Neural cell (in vitro differentiated cells): Measurements from ENCODE around the gene TRIM2. TPM values are rescaled to one million over a fixed set of nuclear protein-coding genes. Genes with fewer than 3 reads are reported as not detected.
A peak's percentile ranks its signal among the peaks of the same experiment; 100 is the strongest.

Experiments
- H2AFZ ChIP-seq: fragments of 200-600, 300-800 bp; sonication (generic), shearing (Covaris generic); 2 replicates; pipeline ENCODE4 v1.6.0; 2014; ENCODE audit warnings: low read depth, mild to moderate bottlenecking, antibody characterized with exemption, low read length, moderate library complexity
- H3F3A ChIP-seq: fragments of 200-600 bp; shearing (Covaris generic); 2 replicates; pipeline ENCODE4 v1.6.1; 2016; ENCODE audit warnings: mild to moderate bottlenecking, moderate library complexity, mixed read lengths, antibody characterized with exemption, low read length; ENCODE audit not compliant: insufficient read depth, poor library complexity, severe bottlenecking
- H3K27ac ChIP-seq: fragments of 200-600, 300-800 bp; sonication (generic), shearing (Covaris generic); 2 replicates; pipeline ENCODE4 v1.5.1; 2014; ENCODE audit warnings: mild to moderate bottlenecking, low read length, moderate library complexity
- H3K27me3 ChIP-seq: fragments of 300-800, 200-600 bp; sonication (generic), shearing (Covaris generic); 2 replicates; pipeline ENCODE4 v1.6.0; 2014; ENCODE audit warnings: mild to moderate bottlenecking, low read depth, low read length, moderate library complexity; ENCODE audit not compliant: insufficient read depth
- H3K36me3 ChIP-seq: fragments of 300-800, 200-600 bp; sonication (generic), shearing (Covaris generic); 2 replicates; pipeline ENCODE4 v1.5.1; 2014; ENCODE audit warnings: mild to moderate bottlenecking, antibody characterized with exemption, low read length, moderate library complexity; ENCODE audit not compliant: insufficient read depth
- H3K4me2 ChIP-seq: fragments of 300-800, 200-600 bp; sonication (generic), shearing (Covaris generic); 2 replicates; pipeline ENCODE4 v1.6.0; 2014; ENCODE audit warnings: mild to moderate bottlenecking, low read length
- H3K4me3 ChIP-seq: fragments of 300-800, 200-600 bp; sonication (generic), shearing (Covaris generic); 2 replicates; pipeline ENCODE4 v1.5.1; 2014; ENCODE audit warnings: mild to moderate bottlenecking, low read length, moderate library complexity
- H3K79me2 ChIP-seq: fragments of 200-600 bp; shearing (Covaris generic); replicated peaks from 2 replicates; pipeline ENCODE4 v1.6.0; 2014; ENCODE audit warnings: mild to moderate bottlenecking, low read length, moderate library complexity; ENCODE audit not compliant: insufficient read depth
- H3K9ac ChIP-seq: fragments of 300-800, 200-600 bp; sonication (generic), shearing (Covaris generic); 2 replicates; pipeline ENCODE4 v1.6.1; 2016; ENCODE audit warnings: mild to moderate bottlenecking, low read length, mixed read lengths
- H3K9me2 ChIP-seq: fragments of 200-600 bp; shearing (Covaris generic); 2 replicates; pipeline ENCODE4 v1.6.1; 2016; ENCODE audit warnings: mild to moderate bottlenecking, low read length, mixed read lengths; ENCODE audit not compliant: insufficient read depth
- H3K9me3 ChIP-seq: fragments of 200-600, 300-800 bp; sonication (generic), shearing (Covaris generic); 2 replicates; pipeline ENCODE4 v1.6.1; 2016; ENCODE audit warnings: mild to moderate bottlenecking, mixed run types, low read length, moderate library complexity, mixed read lengths
- H4K20me1 ChIP-seq: fragments of 200-600 bp; shearing (Covaris generic); 2 replicates; pipeline ENCODE4 v1.6.1; 2016; ENCODE audit warnings: mild to moderate bottlenecking, mixed run types; ENCODE audit not compliant: insufficient read depth
- EP300 ChIP-seq: fragments of 450-650 bp; conservative IDR thresholded peaks from 2 replicates; pipeline ENCODE4 v1.6.1; 2014; ENCODE audit warnings: antibody characterized with exemption, mild to moderate bottlenecking, moderate library complexity; ENCODE audit not compliant: poor library complexity, severe bottlenecking
- EZH2 ChIP-seq: fragments of 200-600, 300-800 bp; shearing (Covaris generic), sonication (generic); IDR thresholded peaks from 2 replicates; pipeline ENCODE4 v1.6.1; 2014; ENCODE audit warnings: antibody characterized with exemption, low read length, borderline replicate concordance, mild to moderate bottlenecking; ENCODE audit not compliant: insufficient read depth, poor library complexity, severe bottlenecking
- MXI1 ChIP-seq: fragments of 450-650 bp; conservative IDR thresholded peaks from 2 replicates; pipeline ENCODE4 v1.6.1; 2014; ENCODE audit warnings: antibody characterized with exemption, mild to moderate bottlenecking; ENCODE audit not compliant: poor library complexity, severe bottlenecking
- POLR2AphosphoS5 ChIP-seq: IDR thresholded peaks from 2 replicates; pipeline ENCODE4 v1.6.1; 2012
- RAD21 ChIP-seq: fragments of 450-650 bp; conservative IDR thresholded peaks from 2 replicates; pipeline ENCODE4 v1.6.1; 2014; ENCODE audit warnings: antibody characterized with exemption, mild to moderate bottlenecking, moderate library complexity
- REST ChIP-seq: IDR thresholded peaks from 2 replicates; pipeline ENCODE4 v1.6.1; 2012; ENCODE audit warnings: borderline replicate concordance
- SMC3 ChIP-seq: fragments of 450-650 bp; conservative IDR thresholded peaks from 2 replicates; pipeline ENCODE4 v1.6.1; 2014; ENCODE audit warnings: antibody characterized with exemption, mild to moderate bottlenecking, moderate library complexity; ENCODE audit not compliant: poor library complexity
- TAF1 ChIP-seq: IDR thresholded peaks from 2 replicates; pipeline ENCODE4 v1.6.1; 2012; ENCODE audit warnings: low read depth
- polyA plus RNA-seq: library from polyadenylated mRNA; depleted of rRNA; stranded (reverse); fragments of >200 nt; gene quantifications from 2 replicates; pipeline ENCODE4 v1.2.3, GENCODE V29; 2014
- TF ChIP-seq, protein P1 (sequence below): fragments of 450-650 bp; IDR thresholded peaks from 2 replicates; pipeline ENCODE4 v1.5.1; 2014; ENCODE audit warnings: antibody characterized with exemption, mild to moderate bottlenecking, moderate library complexity; ENCODE audit not compliant: poor library complexity, severe bottlenecking

Gene TRIM2
- polyA plus RNA-seq, 1 donor from 2014 or later = 261 TPM

GRCh38 chr4:153234885-153235284 lies 30.6 kb downstream of the TRIM2 start:
- H4K20me1 ChIP-seq = no peaks in the 10 kb centered on the region
- no peaks in the 10 kb centered on the region for H3F3A ChIP-seq
- H3K79me2 ChIP-seq = peaks cover 59% of the 10 kb centered on the region
- no peaks in the 10 kb centered on the region for H3K9me3 ChIP-seq
- H2AFZ ChIP-seq = no peak overlapping the region
- H3K4me3 ChIP-seq = peak overlapping the region; percentile 51
- no peak for TF ChIP-seq SMC3
- no peak for TF ChIP-seq POLR2AphosphoS5
- no peak for TF ChIP-seq EP300
- TF ChIP-seq EZH2 = no peak
- TF ChIP-seq MXI1 = no peak
- no peaks in the 10 kb centered on the region for H3K27me3 ChIP-seq
- no peaks in the 10 kb centered on the region for H3K9me2 ChIP-seq
- no peaks in the 10 kb centered on the region for H3K36me3 ChIP-seq
- no peak overlapping the region for H3K4me2 ChIP-seq
- peak overlapping the region; percentile 40 for H3K9ac ChIP-seq
- H3K27ac ChIP-seq = peak overlapping the region; percentile 89

- peaks cover 4% of the 10 kb centered on the region for H3K36me3 ChIP-seq
- TF ChIP-seq MXI1 (no peak), RAD21 (no peak), EP300 (no peak), TAF1 (no peak), EZH2 (no peak), REST (no peak)
- TF ChIP-seq, protein P1, sequence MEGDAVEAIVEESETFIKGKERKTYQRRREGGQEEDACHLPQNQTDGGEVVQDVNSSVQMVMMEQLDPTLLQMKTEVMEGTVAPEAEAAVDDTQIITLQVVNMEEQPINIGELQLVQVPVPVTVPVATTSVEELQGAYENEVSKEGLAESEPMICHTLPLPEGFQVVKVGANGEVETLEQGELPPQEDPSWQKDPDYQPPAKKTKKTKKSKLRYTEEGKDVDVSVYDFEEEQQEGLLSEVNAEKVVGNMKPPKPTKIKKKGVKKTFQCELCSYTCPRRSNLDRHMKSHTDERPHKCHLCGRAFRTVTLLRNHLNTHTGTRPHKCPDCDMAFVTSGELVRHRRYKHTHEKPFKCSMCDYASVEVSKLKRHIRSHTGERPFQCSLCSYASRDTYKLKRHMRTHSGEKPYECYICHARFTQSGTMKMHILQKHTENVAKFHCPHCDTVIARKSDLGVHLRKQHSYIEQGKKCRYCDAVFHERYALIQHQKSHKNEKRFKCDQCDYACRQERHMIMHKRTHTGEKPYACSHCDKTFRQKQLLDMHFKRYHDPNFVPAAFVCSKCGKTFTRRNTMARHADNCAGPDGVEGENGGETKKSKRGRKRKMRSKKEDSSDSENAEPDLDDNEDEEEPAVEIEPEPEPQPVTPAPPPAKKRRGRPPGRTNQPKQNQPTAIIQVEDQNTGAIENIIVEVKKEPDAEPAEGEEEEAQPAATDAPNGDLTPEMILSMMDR = no peak
- H3K9me2 ChIP-seq = no peaks in the 10 kb centered on the region
- peaks cover 9% of the 10 kb centered on the region for H3F3A ChIP-seq
- H3K9me3 ChIP-seq = no peaks in the 10 kb centered on the region
- H3K9ac ChIP-seq = no peak overlapping the region
- no peak overlapping the region for H3K4me3 ChIP-seq
- H3K27ac ChIP-seq = no peak overlapping the region
- no peaks in the 10 kb centered on the region for H4K20me1 ChIP-seq
- no peak overlapping the region for H2AFZ ChIP-seq
- no peak overlapping the region for H3K4me2 ChIP-seq
- H3K79me2 ChIP-seq = peaks cover 27% of the 10 kb centered on the region
- no peaks in the 10 kb centered on the region for H3K27me3 ChIP-seq
Measured at GRCh38 chr4:153238135-153238919, 34.1 kb downstream of the TRIM2 start.
